Panc1 (cell line): ENCODE data around the gene GNAI1. TPM values are rescaled to one million over a fixed set of nuclear protein-coding genes. Genes with fewer than 3 reads are reported as not detected.

Source experiments
- ATAC-seq: fragments of 200-7000 bp; cut with Tn5 transposase; 2 replicates; pipeline ENCODE4 v1.9.1; 2020; ENCODE audit warnings: mild to moderate bottlenecking, moderate library complexity
- BruUV-seq: library from RNA; stranded (reverse); fragments of 400-500 nt; replicated peaks from 2 replicates; lab custom pipeline; 2021; lab: Mats Ljungman, UMichigan
- CTCF ChIA-PET: fragments of 300-600 bp; sonication (Branson Sonifier 250); formaldehyde crosslinking; loops from one replicate; lab custom pipeline; 2022; ENCODE audit warnings: antibody characterized with exemption; lab: Charles Lee
- POLR2A ChIA-PET: fragments of 300-600 bp; sonication (Branson Sonifier 250); formaldehyde crosslinking; loops from one replicate; lab custom pipeline; 2022; ENCODE audit warnings: antibody characterized with exemption; lab: Charles Lee
- DNase-seq: peaks from one replicate; pipeline ENCODE4 v3.0.0-alpha.2; 2010; ENCODE audit warnings: low read depth, low spot score
- H3K27ac ChIP-seq: 2 replicates; pipeline ENCODE4 v1.5.1; 2011; ENCODE audit warnings: mild to moderate bottlenecking, low read length, inconsistent platforms
- H3K27me3 ChIP-seq: fragments of 200-500 bp; sonication (Bioruptor generic); 2 replicates; pipeline ENCODE4 v1.6.0; 2014; ENCODE audit warnings: low read length, inconsistent platforms; ENCODE audit not compliant: control insufficient read depth, insufficient read depth
- H3K36me3 ChIP-seq: fragments of 200-500 bp; sonication (Bioruptor generic); 2 replicates; pipeline ENCODE4 v1.5.1; 2014; ENCODE audit warnings: inconsistent platforms, mild to moderate bottlenecking, low read length, moderate library complexity; ENCODE audit not compliant: control insufficient read depth, insufficient read depth
- H3K4me1 ChIP-seq: 2 replicates; pipeline ENCODE4 v1.5.1; 2011; ENCODE audit warnings: inconsistent platforms, mild to moderate bottlenecking, low read length, moderate library complexity; ENCODE audit not compliant: control insufficient read depth, insufficient read depth
- H3K4me3 ChIP-seq, 2 experiments: 2 replicates each; pipeline ENCODE4 v1.5.1; 2011 to 2012; ENCODE audit warnings: low read depth in 2 of 2, low read length in 2 of 2, mild to moderate bottlenecking in 2 of 2, inconsistent platforms in 1 of 2, moderate library complexity in 1 of 2
- H3K9me3 ChIP-seq: fragments of 200-500 bp; sonication (Bioruptor generic); 2 replicates; pipeline ENCODE4 v1.5.1; 2014; ENCODE audit warnings: low read depth, mild to moderate bottlenecking, inconsistent platforms, low read length, moderate library complexity; ENCODE audit not compliant: control insufficient read depth, insufficient read depth
- CTCF ChIP-seq: fragments of 450-650 bp; IDR thresholded peaks from 2 replicates; pipeline ENCODE4 v1.5.1; 2017; ENCODE audit warnings: mild to moderate bottlenecking
- POLR2AphosphoS5 ChIP-seq: IDR thresholded peaks from 2 replicates; pipeline ENCODE4 v1.6.1; 2012; ENCODE audit warnings: mild to moderate bottlenecking, low read depth, low read length, moderate library complexity
- REST ChIP-seq, 2 experiments: IDR thresholded peaks; 2 replicates each; pipeline ENCODE4 v1.6.1; 2011 to 2012; ENCODE audit warnings: low read depth in 2 of 2, control low read depth in 1 of 2, low read length in 1 of 2, mild to moderate bottlenecking in 1 of 2, moderate library complexity in 1 of 2; ENCODE audit not compliant: insufficient read depth in 1 of 2
- SIN3A ChIP-seq: IDR thresholded peaks from 2 replicates; pipeline ENCODE4 v1.6.1; 2012; ENCODE audit warnings: low read depth, mild to moderate bottlenecking, low read length, moderate library complexity, borderline replicate concordance; ENCODE audit not compliant: insufficient read depth
- TCF7L2 ChIP-seq: IDR thresholded peaks from 2 replicates; pipeline ENCODE4 v1.6.1; 2011; ENCODE audit warnings: mild to moderate bottlenecking, low read depth, low read length, inconsistent platforms
- in situ Hi-C: cut with HindIII; loops from 2 replicates; pipeline ENCODE4 v1.10.0; 2016; ENCODE audit warnings: low sequenced_read_pairs, low pct_unique_long_range_greater_than_20kb
- intact Hi-C: fragments of 100-400 bp; cut with micrococcal nuclease; formaldehyde crosslinking; loops from one replicate; pipeline ENCODE4 v1.10.0; 2022; ENCODE audit not compliant: unreplicated experiment
- total RNA-seq: library from RNA; stranded (reverse); gene quantifications from one replicate; pipeline ENCODE4 v1.2.1, GENCODE V29; 2021; ENCODE audit not compliant: unreplicated experiment

GNAI1 gene
- total RNA-seq, 1 experiment from 2014 or later: 19.2 TPM

GRCh38 chr7:80263333-80263732 lies 128.7 kb downstream of the GNAI1 start:
- no peaks in the 10 kb centered on the region for H3K4me1 ChIP-seq
- in situ Hi-C loops: no loop called here
- CTCF ChIA-PET: no interaction called here
- H3K27me3 ChIP-seq: 0 out of 2 replicates have a peak, but pooled peaks cover under 1% of the 10 kb centered on the region
- ATAC-seq: no peak
- H3K36me3 ChIP-seq: no peaks in the 10 kb centered on the region
- H3K9me3 ChIP-seq: no peaks in the 10 kb centered on the region
- TF ChIP-seq CTCF (no peak), REST (IDR thresholded peaks at IDR 0.05; ENCODE audit: insufficient read depth in 1 of 2, low read depth in 2 of 2, low read length in 1 of 2) (no peak)
- no peak for DNase-seq
- POLR2A ChIA-PET: no interaction called here
- intact Hi-C loops: no loop called here
- H3K4me3 ChIP-seq: no peak overlapping the region
- H3K27ac ChIP-seq: no peak overlapping the region
- no TSS peak for BruUV-seq

- Histone ChIP-seq H3K36me3 (no peaks in the 10 kb centered on the region), H3K9me3 (no peaks in the 10 kb centered on the region), H3K27me3 (0 out of 2 replicates have a peak, but pooled peaks cover 2% of the 10 kb centered on the region), H3K27ac (no peak overlapping the region), H3K4me1 (no peaks in the 10 kb centered on the region), H3K4me3 (no peak overlapping the region)
- TF ChIP-seq TCF7L2 (no peak), REST (IDR thresholded peaks at IDR 0.05; ENCODE audit: insufficient read depth in 1 of 2, low read depth in 2 of 2, low read length in 1 of 2) (no peak), CTCF (no peak), SIN3A (no peak), POLR2AphosphoS5 (no peak)
- CTCF ChIA-PET: no interaction called here
- BruUV-seq: no TSS peak
- in situ Hi-C loops: no loop called here
- ATAC-seq (no peak), DNase-seq (no peak)
- POLR2A ChIA-PET: no interaction called here
- intact Hi-C loops: no loop called here
Measured at GRCh38 chr7:80263821-80264220, 129.2 kb downstream of the GNAI1 start.
